Heart left ventricle (tissue), 16 donors: ENCODE results near the gene PDE3A. TPM values are rescaled to one million over a fixed set of nuclear protein-coding genes. Genes with fewer than 3 reads are reported as not detected.

Source experiments
- ATAC-seq, 4 donors: fragments of 200-7000 bp; cut with Tn5 transposase; one replicate each; pipeline ENCODE4 v1.9.1; 2020 to 2022; ENCODE audit warnings: moderate library complexity in 4 of 4, mild to moderate bottlenecking in 3 of 4, moderate number of reproducible peaks in 1 of 4
- DNase-seq, 5 donors: peaks; one replicate each; pipeline ENCODE4 v3.0.0-alpha.2; 2020
- H3K27ac ChIP-seq, 12 donors: fragments of 200-600 bp; sonication (generic) in 4 of 12; one replicate each; pipeline versions ENCODE4 v1.5.0 to v1.8.0; 2016 to 2022; ENCODE audit warnings: mild to moderate bottlenecking in 2 of 12
- H3K27me3 ChIP-seq, 9 donors: fragments of 200-600 bp; sonication (generic) in 2 of 9; one replicate each; pipeline versions ENCODE4 v1.5.1 to v1.8.0; 2016 to 2022; ENCODE audit warnings: mild to moderate bottlenecking in 3 of 9
- H3K36me3 ChIP-seq, 9 donors: fragments of 200-600 bp; sonication (generic) in 2 of 9; one replicate each; pipeline versions ENCODE4 v1.5.0 to v1.8.0; 2018 to 2022; ENCODE audit warnings: mild to moderate bottlenecking in 2 of 9
- H3K4me1 ChIP-seq, 12 donors: fragments of 200-600 bp; sonication (generic) in 4 of 12; one replicate each; pipeline versions ENCODE4 v1.5.0 to v1.8.0; 2016 to 2022; ENCODE audit warnings: mild to moderate bottlenecking in 3 of 12
- H3K4me3 ChIP-seq, 12 donors: fragments of 200-600 bp; sonication (generic) in 4 of 12; one replicate each; pipeline versions ENCODE4 v1.5.0 to v1.8.0; 2017 to 2022; ENCODE audit warnings: mild to moderate bottlenecking in 9 of 12, moderate library complexity in 4 of 12
- H3K9me3 ChIP-seq, 12 donors: fragments of 200-600 bp; sonication (generic) in 4 of 12; one replicate each; pipeline versions ENCODE4 v1.5.0 to v1.8.0; 2016 to 2022; ENCODE audit warnings: mild to moderate bottlenecking in 1 of 12
- CTCF ChIP-seq, 12 donors: fragments of 200-600 bp; sonication (generic) in 4 of 12; IDR thresholded peaks; one replicate each; pipeline versions ENCODE4 v1.5.0 to v1.8.0; 2018 to 2022; ENCODE audit warnings: antibody characterized with exemption in 12 of 12, mild to moderate bottlenecking in 5 of 12
- POLR2A ChIP-seq, 2 donors: fragments of 450-650 bp; IDR thresholded peaks; one replicate each; pipeline ENCODE4 v1.6.1; 2017; ENCODE audit warnings: antibody characterized with exemption in 2 of 2, mild to moderate bottlenecking in 2 of 2, moderate library complexity in 2 of 2
- WGBS, 4 donors: extraction: QIAGEN DNeasy Blood & Tissue Kit in 2 of 4; methylation state at CpG; one replicate each; pipeline versions ENCODE4 v1.1.5 to v1.1.7; 2013 to 2018; 5-methylcytosine and 5-hydroxymethylcytosine counted together
- intact Hi-C, 10 donors: fragments of 100-400 bp; cut with DNase I; formaldehyde crosslinking; loops; one replicate each; pipeline versions ENCODE4 v1.11.1 to v1.14.2; 2022
- polyA plus RNA-seq, 2 donors: library from polyadenylated mRNA; stranded (reverse); fragments of 200-250 nt; gene quantifications; one replicate each; pipeline ENCODE4 v1.2.3, GENCODE V29; 2013
- total RNA-seq, 9 donors: library from RNA; depleted of rRNA in 2 of 9; stranded (reverse); fragments of >200 nt in 2 of 9; fragmentation: NEBNext Ultra II Directional in 3 of 9; extraction: Animal tissue kit (Norgen Biotek cat#: 25700) in 3 of 9; gene quantifications; one replicate each; pipeline versions ENCODE4 v1.1.0 to v1.2.4, GENCODE V29; 2016 to 2023
- donor health status: ischemic (EF 13 %, LVEDD 7.1; RV severe dilation, severe dysfunction).
- donor health status: healthy with polysubstance abuse.
- donor health status: DM: no; HTN: yes; CAD: no.
- donor health status: DM: no; HTN: no; CAD: no.
- donor health status: ischemic (EF 25% LVEDD 6.9; RV normal size, moderate dysfunction).
- donor health status: ischemic (EF 25% LVEDD 5.7; RV mildly dilated, moderate dysfunction).
- donor health status: healthy.
- donor health status: DM: yes; HTN: yes; CAD: no.
- donor health status: ischemic (EF 35%, LVEDD 5.7; RV mildly dilated, moderate dysfunction).
- donor health status: nonischemic (EF 11% LVEDD 7.7; RV severe dilation, severe dysfunction).
- donor health status: DM: yes; HTN: yes; CAD: no.
- donor health status: PGD.
- donor health status: ischemic (EF 29% LVEDD 5.4; RV normal size, mild dysfunction).
- donor health status: nonischemic (EF 23%, LVEDD 6.1; RV moderate dilation, normal function).

Gene PDE3A
- total and polyA plus RNA-seq, 11 donors: 44.5 to 295 (median 183) TPM

- Histone ChIP-seq H3K4me3 (peak overlapping the region in 3 of 12 donors; percentile 0 to 15 (median 11)), H3K36me3 (no peaks in the 10 kb centered on the region), H3K4me1 (peaks cover 0 to 85% (median 31%) of the 10 kb centered on the region in 12 donors), H3K27ac (peak overlapping the region in 9 of 12 donors; percentile 18 to 61 (median 46)), H3K27me3 (no peaks in the 10 kb centered on the region), H3K9me3 (no peaks in the 10 kb centered on the region)
- DNase-seq (peak in 1 of 5 donors; percentile 42), ATAC-seq (peak; percentile 7 to 72 (median 54))
- TF ChIP-seq POLR2A (IDR thresholded peaks at IDR 0.05) (no peak), CTCF (IDR thresholded peaks at IDR 0.05) (no peak)
- 34 to 47% (median 37%) methylated on average over 6 of the region's 6 CpGs for whole genome bisulfite sequencing, 4 donors
- intact Hi-C loops: no loop called here
These were observed 47.3 kb downstream of the PDE3A start for GRCh38 chr12:20415641-20416040.

GRCh38 chr12:20420557-20420956 lies 52.2 kb downstream of the PDE3A start:
- H3K4me3 ChIP-seq: peak overlapping the region in 1 of 12 donors; percentile 18
- 48 to 58% (median 54%) methylated on average over 6 of the region's 6 CpGs for WGBS, 4 donors
- H3K27me3 ChIP-seq: no peaks in the 10 kb centered on the region
- TF ChIP-seq POLR2A (IDR thresholded peaks at IDR 0.05) (no peak), CTCF (IDR thresholded peaks at IDR 0.05) (no peak)
- H3K27ac ChIP-seq: peak overlapping the region in 10 of 12 donors; percentile 6 to 63 (median 42)
- intact Hi-C loops: loop anchor here in 1 of 10 donors (5.0 kb wide), 1 partner anchor 48 kb away; no protein-coding TSS in a partner anchor
- DNase-seq (no peak), ATAC-seq (peak in 1 of 4 donors; percentile 2)
- no peaks in the 10 kb centered on the region for H3K36me3 ChIP-seq
- no peaks in the 10 kb centered on the region for H3K9me3 ChIP-seq
- peaks cover 0 to 82% (median 21%) of the 10 kb centered on the region in 12 donors for H3K4me1 ChIP-seq

GRCh38 chr12:20421421-20421820 lies 53.1 kb downstream of the PDE3A start:
- no peaks in the 10 kb centered on the region for H3K27me3 ChIP-seq
- TF ChIP-seq CTCF (IDR thresholded peaks at IDR 0.05): no peak
- no peak for TF ChIP-seq POLR2A (IDR thresholded peaks at IDR 0.05)
- peaks cover 0 to 82% (median 24%) of the 10 kb centered on the region in 12 donors for H3K4me1 ChIP-seq
- H3K4me3 ChIP-seq: no peak overlapping the region
- H3K9me3 ChIP-seq: no peaks in the 10 kb centered on the region
- peak; percentile 54 to 70 (median 56) for ATAC-seq
- WGBS, 4 donors: 49 to 59% (median 55%) methylated on average over 2 of the region's 2 CpGs
- DNase-seq: peak in 1 of 5 donors; percentile 51
- peak overlapping the region in 10 of 12 donors; percentile 8 to 63 (median 43) for H3K27ac ChIP-seq
- intact Hi-C loops: loop anchor here in 1 of 10 donors (5.0 kb wide), 1 partner anchor 49 kb away; no protein-coding TSS in a partner anchor
- H3K36me3 ChIP-seq: no peaks in the 10 kb centered on the region

GRCh38 chr12:20423557-20423956 lies 55.2 kb downstream of the PDE3A start:
- Histone ChIP-seq H3K9me3 (no peaks in the 10 kb centered on the region), H3K36me3 (no peaks in the 10 kb centered on the region), H3K27ac (peak overlapping the region in 7 of 12 donors; percentile 15 to 75 (median 32)), H3K4me1 (peaks cover 0 to 78% (median 21%) of the 10 kb centered on the region in 12 donors), H3K4me3 (no peak overlapping the region), H3K27me3 (no peaks in the 10 kb centered on the region)
- intact Hi-C loops: loop anchor here in 1 of 10 donors (5.0 kb wide), 1 partner anchor 51 kb away; no protein-coding TSS in a partner anchor
- 22 to 30% (median 27%) methylated on average over 3 of the region's 3 CpGs for WGBS, 4 donors
- ATAC-seq (no peak), DNase-seq (no peak)
- TF ChIP-seq POLR2A (IDR thresholded peaks at IDR 0.05) (no peak), CTCF (IDR thresholded peaks at IDR 0.05) (no peak)
